ENCODE measurements around the gene LTBR.
A peak's percentile ranks its signal among the peaks of the same experiment; 100 is the strongest.

Gene LTBR

GRCh38 chr12:6378709-6379472 lies 5.1 kb upstream of the LTBR start:
- no peak overlapping the region for H3K4me3 ChIP-seq (ENCODE audit: control insufficient read depth, low read depth, low read length)
- no peak for TF ChIP-seq CTCF (conservative IDR thresholded peaks at IDR 0.05; ENCODE audit: control insufficient read depth, insufficient read depth, low read depth, low read length)
- no peak for DNase-seq (ENCODE audit: low read depth)

GRCh38 chr12:6380141-6381121 lies 3.5 kb upstream of the LTBR start:
- DNase-seq (ENCODE audit: low read depth), result peak; percentile 41
- no peak overlapping the region for H3K4me3 ChIP-seq (ENCODE audit: control insufficient read depth, low read depth, low read length)
- TF ChIP-seq CTCF (conservative IDR thresholded peaks at IDR 0.05; ENCODE audit: control insufficient read depth, insufficient read depth, low read depth, low read length), result no peak

- no peak for TF ChIP-seq CTCF (conservative IDR thresholded peaks at IDR 0.05; ENCODE audit: control insufficient read depth, insufficient read depth, low read depth, low read length)
- no peak overlapping the region for H3K4me3 ChIP-seq (ENCODE audit: control insufficient read depth, low read depth, low read length)
- no peak for DNase-seq (ENCODE audit: low read depth)
These were observed 1.6 kb upstream of the LTBR start for GRCh38 chr12:6382371-6382770.

- no peak overlapping the region for H3K4me3 ChIP-seq (ENCODE audit: control insufficient read depth, low read depth, low read length)
- TF ChIP-seq CTCF (conservative IDR thresholded peaks at IDR 0.05; ENCODE audit: control insufficient read depth, insufficient read depth, low read depth, low read length), result no peak
- no peak for DNase-seq (ENCODE audit: low read depth)
These were observed 980 bp upstream of the LTBR start for GRCh38 chr12:6382982-6383381.

- TF ChIP-seq CTCF (conservative IDR thresholded peaks at IDR 0.05; ENCODE audit: control insufficient read depth, insufficient read depth, low read depth, low read length), result no peak
- peak; percentile 19 for DNase-seq (ENCODE audit: low read depth)
- H3K4me3 ChIP-seq (ENCODE audit: control insufficient read depth, low read depth, low read length), result peak overlapping the region; percentile 79
These were observed 806 bp downstream of the LTBR start for GRCh38 chr12:6384499-6385436.

- no peak for DNase-seq (ENCODE audit: low read depth)
- no peak overlapping the region for H3K4me3 ChIP-seq (ENCODE audit: control insufficient read depth, low read depth, low read length)
- TF ChIP-seq CTCF (conservative IDR thresholded peaks at IDR 0.05; ENCODE audit: control insufficient read depth, insufficient read depth, low read depth, low read length), result no peak
These were observed 2.1 kb downstream of the LTBR start for GRCh38 chr12:6386038-6386437.

Data from fibroblast of mammary gland (primary cell).